ENCODE measurements around the gene MEMO1. TPM values are rescaled to one million over a fixed set of nuclear protein-coding genes. Genes with fewer than 3 reads are reported as not detected.
A peak's percentile ranks its signal among the peaks of the same experiment; 100 is the strongest.
"Not testable (repeated sequence)": the region's sequence is repeated elsewhere in the genome, so short reads cannot be mapped to it uniquely, and the experiment has no call there.

The MEMO1 gene
- total and polyA plus RNA-seq, 12 donors, result 43.6 to 73.9 (median 54.1) TPM

GRCh38 chr2:31958140-31958717, 52.6 kb downstream of the MEMO1 start:
- intact Hi-C loops (cut with DNase I), result no loop called here
- ATAC-seq, result peak in 3 of 8 donors; percentile 48 to 88 (median 86)
- peaks cover 0 to 8% (median 0%) of the 10 kb centered on the region in 9 donors for H3K36me3 ChIP-seq
- H3K27ac ChIP-seq, result peak overlapping the region in 1 of 10 donors; percentile 71
- H3K4me1 ChIP-seq, result peaks cover 0 to 70% (median 19%) of the 10 kb centered on the region in 9 donors
- WGBS, 2 donors, result 68 to 72% methylated on average over 5 of the region's 5 CpGs
- H3K27me3 ChIP-seq, result no peaks in the 10 kb centered on the region
- H3K9me3 ChIP-seq, result no peaks in the 10 kb centered on the region
- TF ChIP-seq CTCF (IDR thresholded peaks at IDR 0.05), result no peak
- DNase-seq, result no peak
- no peak overlapping the region for H3K4me3 ChIP-seq

DNA sequence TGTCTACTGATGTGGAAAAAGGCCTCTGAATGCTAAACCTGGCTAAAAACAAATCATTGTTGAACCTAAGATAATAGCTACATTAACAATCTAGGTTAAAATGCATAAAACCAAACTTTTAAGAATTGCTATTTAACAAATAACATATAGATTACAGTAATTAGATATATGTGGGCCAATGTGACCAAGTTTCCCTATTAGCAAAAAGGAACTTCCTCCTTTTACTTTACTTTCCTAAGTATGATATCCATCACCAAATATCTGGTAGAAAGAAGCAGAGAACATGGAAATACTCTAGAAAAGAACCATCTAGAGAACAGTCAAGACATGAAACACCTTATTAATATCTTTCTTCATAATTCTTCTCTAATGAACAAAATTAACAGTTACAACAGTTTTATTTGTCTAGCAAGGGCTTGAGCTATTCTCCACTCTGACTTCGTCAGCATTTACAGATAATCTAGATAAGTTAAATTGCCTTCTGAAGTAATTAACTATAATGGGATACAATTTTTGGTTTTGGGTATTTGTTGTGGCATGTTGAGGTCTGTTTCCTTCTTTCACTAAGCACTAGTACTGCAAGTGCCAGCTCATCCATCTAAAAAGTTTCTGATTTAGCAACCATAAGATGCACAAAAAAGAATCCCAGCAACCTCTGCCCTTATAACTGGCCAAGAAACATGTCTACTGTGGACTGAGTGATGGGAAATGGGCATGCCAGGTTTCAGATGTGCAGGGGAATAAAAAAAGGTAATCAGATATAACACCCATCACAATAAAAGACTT, 53.3 kb downstream of the MEMO1 start:
- Histone ChIP-seq H3K4me1 (peaks cover 0 to 63% (median 19%) of the 10 kb centered on the region in 9 donors), H3K27ac (peak overlapping the region in 1 of 10 donors; percentile 71), H3K4me3 (peak overlapping the region in 1 of 10 donors; percentile 38), H3K9me3 (no peaks in the 10 kb centered on the region), H3K36me3 (peaks cover 0 to 8% (median 0%) of the 10 kb centered on the region in 9 donors), H3K27me3 (no peaks in the 10 kb centered on the region)
- 84 to 87% methylated on average over 1 of the region's 1 CpG for WGBS, 2 donors
- TF ChIP-seq CTCF (IDR thresholded peaks at IDR 0.05), result no peak
- no peak for DNase-seq
- intact Hi-C loops (cut with DNase I), result no loop called here
- ATAC-seq, result peak in 1 of 8 donors; percentile 37

- peaks cover 0 to 57% (median 16%) of the 10 kb centered on the region in 9 donors for H3K4me1 ChIP-seq
- H3K27ac ChIP-seq, result peak overlapping the region in 1 of 10 donors; percentile 71
- intact Hi-C loops (cut with DNase I); H3K27me3 ChIP-seq; H3K36me3 ChIP-seq; H3K9me3 ChIP-seq; DNase-seq: not testable (repeated sequence)
- 90 to 94% methylated on average over 8 of the region's 8 CpGs for WGBS, 2 donors
- H3K4me3 ChIP-seq, result peak overlapping the region in 1 of 10 donors; percentile 38
- ATAC-seq, result peak in 1 of 8 donors; percentile 4
Measured at GRCh38 chr2:31956934-31957333, 53.9 kb downstream of the MEMO1 start.

DNA sequence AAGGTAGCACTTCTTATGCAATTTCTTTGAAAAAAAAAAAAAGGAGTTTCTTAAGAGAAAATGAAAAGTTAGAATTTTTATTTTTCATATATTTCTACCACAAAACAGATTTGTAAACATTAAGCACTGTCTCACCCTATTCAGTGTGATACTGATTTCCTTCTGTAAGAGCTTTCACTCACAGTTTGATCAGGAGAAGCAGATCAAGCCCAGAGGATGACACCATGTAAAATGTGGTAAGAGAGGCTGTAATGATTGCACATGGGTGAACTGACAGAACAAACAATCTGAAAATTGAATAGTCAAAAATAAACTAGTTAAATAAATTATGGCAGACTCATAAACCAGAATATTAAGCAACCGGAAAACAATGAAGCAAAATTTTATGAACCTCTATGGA, 54.5 kb downstream of the MEMO1 start:
- H3K27ac ChIP-seq, result peak overlapping the region in 1 of 10 donors; percentile 71

GRCh38 chr2:31953095-31953494, 57.7 kb downstream of the MEMO1 start:
- H3K27ac ChIP-seq; DNase-seq; H3K36me3 ChIP-seq; H3K9me3 ChIP-seq; intact Hi-C loops (cut with DNase I); ATAC-seq; H3K4me3 ChIP-seq; H3K27me3 ChIP-seq: not testable (repeated sequence)
- 98% methylated on average over 9 of the region's 9 CpGs for WGBS, 2 donors
- H3K4me1 ChIP-seq, result peaks cover 0 to 24% (median 7%) of the 10 kb centered on the region in 9 donors

More for the DNA sequence above, 54.5 kb downstream of the MEMO1 start:
- Histone ChIP-seq H3K9me3 (no peaks in the 10 kb centered on the region), H3K4me3 (no peak overlapping the region), H3K36me3 (peaks cover 0 to 8% (median 0%) of the 10 kb centered on the region in 9 donors), H3K27me3 (no peaks in the 10 kb centered on the region), H3K4me1 (peaks cover 0 to 51% (median 16%) of the 10 kb centered on the region in 9 donors)
- intact Hi-C loops (cut with DNase I), result no loop called here
- DNase-seq, result no peak
- no peak for ATAC-seq
- WGBS, 2 donors, result 98% methylated on average over 1 of the region's 1 CpG
- no peak for TF ChIP-seq CTCF (IDR thresholded peaks at IDR 0.05)
